Sciatic nerve (tissue), 2 donors: Measurements from ENCODE around the gene PEX7. TPM values are rescaled to one million over a fixed set of nuclear protein-coding genes. Genes with fewer than 3 reads are reported as not detected.
A peak's percentile ranks its signal among the peaks of the same experiment; 100 is the strongest.
"Not testable (repeated sequence)": the region's sequence is repeated elsewhere in the genome, so short reads cannot be mapped to it uniquely, and the experiment has no call there.

Experiments used
- ATAC-seq: fragments of 200-7000 bp; cut with Tn5 transposase; one replicate; pipeline ENCODE4 v1.9.1; 2020; ENCODE audit warnings: mild to moderate bottlenecking, moderate library complexity
- DNase-seq: peaks from one replicate; pipeline ENCODE4 v3.0.0-alpha.2; 2020; ENCODE audit warnings: low spot score
- intact Hi-C: fragments of 100-400 bp; cut with DNase I; formaldehyde crosslinking; loops from one replicate; pipeline ENCODE4 v1.14.2; 2022
- total RNA-seq: library from RNA; stranded (reverse); fragmentation: NEBNext Ultra II Directional; extraction: Animal tissue kit (Norgen Biotek cat#: 25700); gene quantifications from one replicate; pipeline ENCODE4 v1.2.1, GENCODE V29; 2021
- donor health status: DM: no; HTN: no; CAD: no.
- donor health status: DM: no; HTN: no; CAD: no.

PEX7 gene
- total RNA-seq, 1 donor from 2014 or later: 5.6 TPM

DNA sequence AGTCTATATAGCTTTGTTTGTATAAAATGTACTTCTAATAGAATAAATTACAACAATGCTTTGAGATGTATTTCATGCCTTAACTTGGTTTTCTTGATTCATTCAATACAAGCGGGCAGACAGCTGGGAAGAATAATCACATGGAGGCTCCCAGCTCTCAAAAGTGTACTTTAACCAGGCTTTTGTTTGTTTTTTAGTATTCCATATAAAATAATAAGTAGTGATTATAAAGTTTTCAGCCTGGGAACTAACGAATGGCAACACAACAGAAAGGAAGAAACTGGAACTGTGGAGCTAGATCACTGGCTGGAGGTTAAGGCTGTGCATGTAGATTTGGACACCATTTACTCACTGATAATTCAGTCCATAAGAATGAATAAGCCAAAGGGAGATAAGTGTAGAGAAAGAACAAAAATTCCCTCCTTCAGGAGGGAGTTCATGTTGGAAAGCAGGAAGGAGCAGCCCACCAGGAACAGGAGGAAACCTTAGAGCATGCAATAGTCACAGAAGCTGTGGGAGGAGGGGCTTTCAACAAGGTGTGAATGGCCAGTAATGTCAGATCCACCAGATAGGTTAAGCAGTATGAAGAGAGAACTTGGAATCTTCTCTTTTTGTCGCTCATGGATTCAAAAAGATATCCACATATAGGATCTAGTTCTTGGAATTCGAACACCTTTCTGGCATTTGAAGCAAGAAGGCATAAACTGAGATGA lies 58.5 kb downstream of the PEX7 start:
- DNase-seq: no peak
- no peak for ATAC-seq
- intact Hi-C loops: no loop called here

DNA sequence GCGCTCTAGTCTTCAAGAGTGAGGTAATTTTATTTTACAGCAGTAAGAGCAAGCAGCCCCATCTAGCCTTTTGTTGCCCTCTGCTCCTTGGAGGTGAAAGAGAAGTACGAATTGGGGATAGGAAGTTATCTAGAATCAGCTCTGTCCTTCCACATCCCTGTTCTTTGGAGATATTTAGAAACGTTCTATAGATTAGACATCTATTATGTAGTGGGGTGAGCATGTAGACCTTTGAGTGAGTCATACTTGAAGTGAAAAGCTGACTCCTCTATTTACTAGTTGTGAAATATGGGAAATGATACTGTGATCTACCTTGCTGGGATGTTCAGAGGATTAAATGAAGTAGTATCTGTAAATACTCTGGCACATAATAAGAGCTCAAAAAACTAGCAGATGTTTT lies 63.7 kb downstream of the PEX7 start:
- intact Hi-C loops: no loop called here
- ATAC-seq (no peak), DNase-seq (no peak)

DNA sequence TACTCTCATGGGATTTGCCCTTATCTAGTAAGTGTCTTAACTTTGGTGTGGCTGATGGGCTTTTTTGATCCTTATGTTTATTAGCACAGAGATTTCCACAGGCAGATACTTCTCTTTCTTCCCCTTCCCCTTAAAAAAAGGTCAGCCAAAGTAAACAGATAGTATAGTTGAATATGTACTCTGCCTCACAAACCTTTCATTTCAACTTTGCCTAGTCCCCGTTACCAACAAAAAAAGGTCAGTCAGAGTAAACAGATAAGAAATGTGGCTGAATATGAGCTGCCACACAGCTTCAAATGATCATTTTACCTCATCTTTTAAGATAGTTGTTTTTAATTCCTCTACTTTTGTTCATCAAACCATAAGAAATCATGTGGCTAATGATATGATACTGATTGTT lies 65.6 kb downstream of the PEX7 start:
- intact Hi-C loops: no loop called here
- ATAC-seq (no peak), DNase-seq (no peak)

DNA sequence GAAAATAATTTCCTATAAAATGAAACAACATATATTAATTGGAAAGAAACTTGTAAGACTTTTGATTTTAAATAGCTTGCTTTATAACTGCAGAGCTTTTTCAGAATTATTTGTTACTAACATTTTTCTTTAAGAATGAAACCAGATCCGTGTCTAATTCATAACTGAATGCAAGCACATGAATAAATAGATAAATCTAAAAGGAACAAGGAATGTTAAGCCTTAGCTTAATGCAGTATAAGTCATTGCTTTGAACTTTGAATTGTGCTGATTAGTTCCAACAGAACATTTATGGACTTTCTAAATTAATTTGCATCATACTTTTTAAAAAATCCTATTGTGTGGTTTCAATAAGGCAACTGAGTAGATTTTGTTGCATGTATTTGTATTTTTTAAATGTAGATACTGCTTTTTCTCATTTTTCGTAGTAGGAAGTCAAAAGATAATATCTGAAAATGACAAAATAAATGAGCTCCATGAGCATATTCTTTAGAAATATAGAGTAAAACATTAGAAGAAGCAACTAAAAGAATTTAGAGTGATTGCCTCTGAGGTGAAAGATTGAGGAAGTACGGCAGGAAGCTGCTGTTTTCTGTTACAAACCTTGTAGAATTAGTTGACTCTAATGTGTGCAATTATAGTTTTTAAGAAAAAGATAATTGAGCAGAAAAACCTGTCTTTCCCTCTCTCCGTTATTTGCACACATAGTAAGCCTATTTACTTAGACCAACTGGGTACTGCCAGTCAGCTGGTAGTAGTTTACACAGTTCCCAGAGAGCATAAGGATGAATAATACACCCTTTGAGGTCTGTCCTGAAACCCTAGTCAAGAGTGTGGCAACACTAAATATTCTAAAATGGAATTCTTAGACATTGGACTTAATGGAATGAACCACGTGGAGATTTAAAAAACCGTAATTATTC lies 67.1 kb downstream of the PEX7 start:
- intact Hi-C loops: no loop called here
- no peak for DNase-seq

DNA sequence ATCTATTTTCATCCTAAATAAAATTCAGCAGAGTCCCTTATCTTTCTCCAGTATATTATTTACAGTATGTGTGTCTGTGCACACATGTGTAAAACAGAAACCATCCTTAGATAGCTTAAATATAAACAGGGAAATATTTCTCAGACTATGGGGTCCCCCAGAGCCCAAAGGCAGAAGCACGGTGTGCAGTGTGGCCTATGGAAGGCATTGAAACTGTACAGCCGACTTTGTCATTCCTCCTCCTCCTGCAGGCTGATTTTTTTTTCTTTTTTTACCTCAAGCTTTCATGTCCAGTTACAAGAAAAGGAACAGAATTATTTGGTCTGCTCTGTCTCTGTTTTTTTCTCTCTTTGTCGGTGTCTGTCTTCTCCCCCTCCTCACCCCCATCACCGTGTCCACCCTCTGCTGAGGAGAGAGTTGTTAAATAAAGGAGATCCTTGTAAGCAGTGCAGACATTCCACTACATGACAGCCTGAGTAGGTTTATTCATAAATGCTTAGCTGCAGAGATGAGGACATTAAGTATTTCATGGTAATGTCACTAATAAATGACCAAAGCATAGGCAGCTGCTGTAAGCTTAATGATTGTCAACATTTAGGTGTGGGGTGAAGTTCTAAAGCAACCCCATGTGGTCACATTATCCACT lies 67.9 kb downstream of the PEX7 start:
- no peak for ATAC-seq
- no peak for DNase-seq
- intact Hi-C loops: no loop called here

More for the DNA sequence above, 67.1 kb downstream of the PEX7 start:
- ATAC-seq: no peak

DNA sequence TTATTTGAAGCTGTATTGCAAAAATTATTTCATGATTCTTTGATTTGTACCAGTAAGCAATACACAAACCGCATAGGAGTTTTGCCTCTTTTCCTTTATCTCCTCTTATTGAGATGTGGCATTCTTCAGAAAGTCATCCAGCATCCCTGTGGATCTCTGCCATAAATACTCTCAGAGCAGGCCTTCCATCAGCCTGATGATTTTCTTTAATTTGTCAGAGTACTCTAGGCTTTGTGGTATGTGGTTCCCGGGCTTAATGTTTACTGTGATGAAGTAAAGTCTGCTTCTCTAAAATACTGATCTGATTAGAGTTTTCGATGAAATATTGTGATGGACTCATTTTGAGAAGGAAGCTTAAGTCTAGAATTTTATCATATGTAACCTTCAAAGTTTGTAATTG lies 68.6 kb downstream of the PEX7 start:
- intact Hi-C loops: no loop called here
- DNase-seq (no peak), ATAC-seq (no peak)

DNA sequence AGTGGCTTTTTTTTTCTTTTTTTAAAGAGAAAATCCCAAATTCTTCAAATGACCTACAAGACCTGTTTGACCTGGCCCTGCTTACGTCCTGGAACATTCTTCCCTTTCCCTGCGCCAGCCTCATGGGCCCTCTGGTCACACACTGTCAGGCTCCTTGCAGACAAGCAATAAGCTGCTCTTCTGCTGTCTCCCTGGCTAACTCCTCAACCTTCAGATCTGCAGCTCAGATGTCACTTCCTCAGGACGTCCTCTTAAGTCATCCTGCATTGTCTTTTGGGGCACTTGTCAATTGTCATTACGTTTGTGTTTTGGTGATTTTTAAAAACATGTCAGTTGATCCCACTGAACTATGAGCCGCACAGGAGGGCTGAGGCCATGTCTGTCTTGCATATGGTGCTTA lies 70.8 kb downstream of the PEX7 start:
- DNase-seq (no peak), ATAC-seq (no peak)
- intact Hi-C loops: no loop called here

DNA sequence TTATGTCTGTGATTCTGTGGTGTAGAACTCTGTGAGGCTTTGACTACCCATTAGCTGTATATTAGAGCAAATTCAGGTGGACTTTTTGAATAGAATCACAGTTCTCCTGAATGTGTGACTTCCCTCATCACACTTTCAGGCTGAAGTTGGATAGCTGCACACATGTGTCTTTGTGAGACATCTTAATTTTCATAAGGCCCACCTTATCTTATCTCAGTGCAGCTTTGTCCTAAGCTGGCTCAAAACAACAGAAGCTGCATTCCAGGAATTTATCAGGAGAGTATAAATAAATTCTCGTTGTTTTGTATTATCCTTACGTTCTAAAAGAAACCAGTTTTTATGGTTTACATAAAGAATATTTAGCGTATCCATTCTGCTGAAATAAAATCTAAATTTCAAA lies 73.5 kb downstream of the PEX7 start:
- no peak for ATAC-seq
- intact Hi-C loops: no loop called here

DNA sequence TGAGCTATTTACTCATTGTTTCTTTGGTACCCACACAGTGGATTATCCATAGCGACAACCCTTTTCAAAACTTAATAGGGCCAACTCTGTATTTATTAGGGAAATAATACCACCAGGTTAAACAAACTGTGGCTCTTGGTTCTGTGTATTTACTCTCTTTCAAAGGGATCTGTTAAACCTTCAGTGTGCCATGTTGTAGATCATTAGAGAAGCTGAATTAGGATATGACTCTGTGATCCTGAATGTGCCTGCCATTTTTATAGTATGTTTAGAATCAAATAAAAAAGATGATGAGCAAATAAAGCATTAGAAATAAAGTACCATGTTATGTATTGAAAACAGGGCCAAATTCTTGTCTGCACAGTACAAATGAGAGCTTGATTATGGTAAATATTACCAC lies 74.7 kb downstream of the PEX7 start:
- intact Hi-C loops: no loop called here
- no peak for ATAC-seq
- DNase-seq: no peak

More for the DNA sequence above, 73.5 kb downstream of the PEX7 start:
- DNase-seq: no peak

DNA sequence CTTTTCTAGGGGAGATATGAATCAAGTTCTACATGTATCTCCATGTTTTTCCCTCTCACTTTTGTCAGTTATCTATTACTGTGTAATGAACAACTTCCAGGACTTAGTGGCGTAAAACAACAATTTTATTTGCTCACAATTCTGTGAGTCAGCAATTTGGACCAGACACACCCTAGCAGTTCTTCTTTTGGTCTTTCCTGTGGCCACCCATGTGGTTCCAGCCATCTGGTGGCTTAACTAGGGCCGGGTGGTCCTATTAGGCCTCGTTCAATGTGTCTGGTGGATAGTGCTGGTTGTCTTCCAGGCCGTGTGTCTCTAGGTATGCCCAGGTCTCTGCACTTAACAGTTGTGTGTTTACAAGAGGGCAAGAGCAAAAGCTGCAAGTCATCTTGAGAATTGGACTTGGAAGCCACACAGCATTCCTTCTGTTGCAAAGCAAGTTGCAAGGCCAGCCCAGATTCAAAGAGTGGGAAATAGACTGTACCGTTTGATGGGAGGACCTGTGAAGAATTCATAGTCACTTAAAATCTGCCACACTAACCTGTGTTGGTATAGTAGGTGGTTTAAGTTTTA lies 78.9 kb downstream of the PEX7 start:
- intact Hi-C loops: no loop called here
- no peak for ATAC-seq
- no peak for DNase-seq

DNA sequence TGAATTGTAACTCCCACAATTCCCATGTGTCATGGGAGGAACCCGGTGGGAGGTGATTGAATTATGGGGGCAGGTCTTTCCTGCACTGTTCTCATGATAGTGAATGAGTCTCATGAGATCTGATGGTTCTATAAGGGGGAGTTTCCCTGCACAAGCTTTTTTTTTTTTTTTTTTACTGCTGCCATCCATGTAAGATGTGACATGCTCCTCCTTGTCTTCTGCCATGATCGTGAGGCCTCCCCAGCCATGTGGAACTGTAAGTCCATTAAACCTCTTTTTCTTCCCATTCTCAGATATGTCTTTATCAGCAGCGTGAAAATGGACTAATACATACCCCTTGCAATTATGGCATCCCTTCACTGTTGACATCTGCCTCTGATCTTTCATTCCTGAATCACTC lies 82.1 kb downstream of the PEX7 start:
- not testable (repeated sequence) for ATAC-seq, DNase-seq

DNA sequence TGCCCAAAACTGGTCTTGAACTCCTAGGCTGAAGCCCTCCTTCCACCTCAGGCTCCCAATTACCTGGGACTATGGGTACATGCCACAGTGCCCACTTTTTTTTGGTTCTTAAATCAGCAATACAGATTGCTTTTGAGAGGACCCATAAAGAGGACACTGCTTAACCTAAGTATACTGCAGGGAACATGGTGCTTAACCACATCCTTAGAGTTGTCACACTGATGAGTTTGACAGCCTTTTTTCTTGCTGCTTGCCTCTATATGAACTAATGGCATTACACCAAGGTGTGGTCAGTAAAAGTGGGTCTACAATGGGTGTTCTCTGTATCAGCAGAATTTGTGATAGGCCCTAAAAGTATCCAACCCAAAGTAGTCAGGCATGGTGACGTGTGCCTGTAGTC lies 92.6 kb downstream of the PEX7 start:
- intact Hi-C loops: no loop called here
- ATAC-seq: no peak

More for the DNA sequence above, 82.1 kb downstream of the PEX7 start:
- intact Hi-C loops: not testable (repeated sequence)

DNA sequence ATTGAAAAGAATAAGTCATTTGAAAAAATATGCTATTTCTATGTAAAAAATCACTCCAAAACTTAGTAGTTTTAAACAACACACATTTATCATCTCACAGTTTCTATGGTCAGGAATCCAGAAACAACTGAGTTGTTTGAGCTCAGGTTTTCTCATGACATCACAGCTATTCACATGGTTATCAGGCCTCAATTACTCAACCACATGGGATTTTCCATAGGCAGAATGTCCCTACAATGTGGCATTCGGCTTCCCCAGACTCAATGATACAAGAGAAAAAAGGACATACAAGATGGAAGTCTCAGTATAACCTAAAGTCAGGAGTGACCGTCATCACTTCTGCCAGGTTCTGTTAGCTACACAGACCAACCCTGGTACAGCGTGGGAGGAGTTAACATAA lies 96.3 kb downstream of the PEX7 start:
- ATAC-seq (no peak), DNase-seq (no peak)
- intact Hi-C loops: no loop called here

More for the DNA sequence above, 92.6 kb downstream of the PEX7 start:
- DNase-seq: no peak

DNA sequence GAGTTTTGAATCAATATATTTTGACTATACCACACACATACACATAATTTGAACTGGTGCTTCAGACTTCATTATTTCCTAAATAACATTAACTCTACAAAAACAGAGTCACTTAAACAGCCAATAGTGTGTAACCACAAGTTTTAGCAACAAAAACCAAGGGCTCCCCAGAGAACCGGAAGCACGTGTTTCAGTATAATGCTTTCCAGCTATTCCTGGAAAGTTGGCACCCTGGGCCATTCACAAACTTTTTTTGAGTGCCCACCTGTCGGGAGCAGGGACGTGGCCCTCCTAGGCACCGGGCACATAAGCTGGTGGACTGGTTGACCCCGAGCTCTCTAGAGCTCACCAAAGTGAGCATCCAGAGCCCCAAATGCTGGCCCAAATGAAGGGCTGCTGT lies 97.8 kb downstream of the PEX7 start:
- DNase-seq (no peak), ATAC-seq (no peak)
- intact Hi-C loops: no loop called here

DNA sequence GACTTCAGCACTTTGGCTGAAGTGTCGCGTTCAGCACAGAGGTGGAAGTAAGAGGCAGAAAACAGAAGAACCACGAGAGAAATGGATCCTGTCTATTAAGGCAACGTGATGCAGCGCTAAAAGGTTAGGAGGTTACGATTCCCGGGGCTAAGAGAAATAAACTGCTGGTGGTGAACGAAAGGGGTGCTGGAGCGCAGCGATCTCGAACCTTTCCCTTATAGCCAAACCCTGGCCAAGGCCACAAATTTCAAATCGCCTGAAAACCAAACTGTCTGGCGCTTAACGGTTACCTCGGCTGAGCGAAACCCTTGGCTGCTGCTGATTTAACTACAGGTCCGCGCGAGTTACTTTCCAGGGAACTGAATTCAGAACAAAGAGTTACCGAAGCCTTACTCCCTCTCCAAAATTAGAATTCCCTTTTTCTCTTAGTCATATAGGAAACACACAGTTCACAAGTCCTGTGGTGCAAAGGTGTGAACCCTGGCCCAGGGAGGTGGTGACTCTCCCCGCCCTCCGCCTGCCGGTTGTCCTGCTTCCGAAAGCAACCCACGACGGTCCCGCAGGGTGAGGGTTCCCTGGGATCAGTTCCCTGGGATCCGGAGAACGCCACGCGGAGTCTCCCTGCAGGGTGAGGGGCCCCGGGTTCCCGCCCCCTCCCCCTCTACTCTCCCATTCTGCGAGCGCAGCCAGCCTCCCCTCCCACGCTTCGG lies 98.4 kb downstream of the PEX7 start:
- ATAC-seq (no peak), DNase-seq (no peak)
- intact Hi-C loops: no loop called here

DNA sequence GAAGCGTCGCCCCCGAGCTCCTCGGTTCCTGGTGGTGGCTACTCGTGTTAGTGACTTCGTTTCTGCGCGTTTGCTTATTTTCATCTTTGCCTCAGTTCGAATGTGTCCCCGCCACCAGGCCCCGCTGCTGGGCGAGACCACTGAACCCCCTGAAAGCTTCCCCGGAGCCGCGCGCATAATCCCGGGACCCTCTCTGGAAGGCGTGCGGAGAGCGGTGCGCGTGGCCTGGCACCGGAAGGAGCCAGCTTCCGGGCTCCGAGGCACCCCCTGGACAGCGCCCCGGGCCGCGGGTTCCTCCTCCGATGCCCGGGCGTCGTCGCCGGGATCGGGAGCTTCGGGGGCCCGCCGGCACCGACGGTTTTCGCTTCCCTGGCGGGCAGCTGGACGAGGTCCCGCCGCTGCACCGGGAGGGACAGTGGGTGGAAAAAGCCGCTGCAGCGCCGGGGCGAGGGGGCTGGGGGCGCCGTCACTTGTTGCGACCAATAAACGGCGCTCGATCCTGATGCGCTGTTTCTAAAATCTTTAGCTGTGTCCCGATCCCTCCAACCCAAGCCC lies 99.1 kb downstream of the PEX7 start:
- ATAC-seq (peak; percentile 38), DNase-seq (no peak)
- intact Hi-C loops: no loop called here

DNA sequence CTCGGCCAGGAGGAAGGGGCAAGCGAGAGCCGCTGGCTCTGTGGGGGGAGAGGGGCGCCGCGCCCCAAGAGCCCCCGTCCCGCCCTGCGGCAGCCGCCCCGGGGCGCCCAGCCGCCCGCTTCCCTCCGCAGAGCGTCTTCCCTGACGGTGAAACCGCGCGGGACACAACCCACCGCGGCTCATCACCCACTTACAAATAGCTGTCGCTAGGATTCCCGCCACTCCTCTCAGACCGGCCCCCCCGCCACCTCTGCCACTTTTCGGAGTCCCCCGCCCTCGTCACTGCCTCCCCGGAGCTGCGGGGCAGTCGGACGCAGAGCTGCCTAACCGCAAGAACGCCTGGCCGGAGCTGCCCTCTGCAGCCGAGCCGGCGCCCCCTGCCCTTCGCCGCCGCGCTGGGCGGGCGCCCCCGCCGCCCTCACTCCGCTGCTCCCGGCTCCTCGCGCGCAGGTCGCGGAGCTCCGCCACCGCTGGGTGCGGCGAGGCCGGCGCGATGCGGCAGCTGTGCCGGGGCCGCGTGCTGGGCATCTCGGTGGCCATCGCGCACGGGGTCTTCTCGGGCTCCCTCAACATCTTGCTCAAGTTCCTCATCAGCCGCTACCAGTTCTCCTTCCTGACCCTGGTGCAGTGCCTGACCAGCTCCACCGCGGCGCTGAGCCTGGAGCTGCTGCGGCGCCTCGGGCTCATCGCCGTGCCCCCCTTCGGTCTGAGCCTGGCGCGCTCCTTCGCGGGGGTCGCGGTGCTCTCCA lies 99.7 kb downstream of the PEX7 start, which contains the start of gene SLC35D3:
Gene SLC35D3, plus strand, starts transcription at position 366 of the 749 bp plus-strand sequence. Its CDS starts 128 bp downstream, at position 494.
- no peak for DNase-seq
- ATAC-seq: peak; percentile 35
- intact Hi-C loops: no loop called here

DNA sequence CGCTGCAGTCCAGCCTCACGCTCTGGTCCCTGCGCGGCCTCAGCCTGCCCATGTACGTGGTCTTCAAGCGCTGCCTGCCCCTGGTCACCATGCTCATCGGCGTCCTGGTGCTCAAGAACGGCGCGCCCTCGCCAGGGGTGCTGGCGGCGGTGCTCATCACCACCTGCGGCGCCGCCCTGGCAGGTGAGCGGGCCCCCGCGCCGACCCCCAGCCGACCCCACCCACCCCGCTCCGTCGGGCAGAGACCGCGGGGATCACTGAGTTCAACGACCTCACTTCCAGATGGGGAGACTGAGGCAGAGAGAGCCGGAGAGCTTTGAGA lies 100.3 kb downstream of the PEX7 start:
- ATAC-seq: no peak
- DNase-seq: no peak
- intact Hi-C loops: no loop called here
